Fibroblast of skin of scalp (primary cell): ENCODE measurements around the gene ARF4. TPM values are rescaled to one million over a fixed set of nuclear protein-coding genes. Genes with fewer than 3 reads are reported as not detected.
"Not testable (repeated sequence)": the region's sequence is repeated elsewhere in the genome, so short reads cannot be mapped to it uniquely, and the experiment has no call there.

ENCODE experiments used
- DNase-seq: peaks from one replicate; pipeline ENCODE4 v3.0.0-alpha.2; 2013
- polyA plus RNA-seq, 2 experiments: library from polyadenylated mRNA; unstranded; fragments of 120-200 nt; gene quantifications; one replicate each; pipeline ENCODE4 v1.2.1, GENCODE V29; 2013; ENCODE audit not compliant: insufficient read length in 2 of 2

ARF4 gene
- 540 TPM for polyA plus RNA-seq (2013, experiment 1 of 2; ENCODE audit: insufficient read length)
- polyA plus RNA-seq (2013, experiment 2 of 2; ENCODE audit: insufficient read length), result 602 TPM

- DNase-seq, result peak; percentile 100
Measured at GRCh38 chr3:57597127-57597923, at the start of gene ARF4. ARF4 (minus strand) TSS chr3:57597344; CDS start chr3:57597140, 204 bp downstream.

- peak; percentile 44 for DNase-seq
Measured at GRCh38 chr3:57646723-57647122, 49.6 kb upstream of the ARF4 start.

- no peak for DNase-seq
Measured at GRCh38 chr3:57644740-57645139, 47.6 kb upstream of the ARF4 start.

GRCh38 chr3:57637391-57637790 lies 40.2 kb upstream of the ARF4 start:
- DNase-seq, result no peak

DNA sequence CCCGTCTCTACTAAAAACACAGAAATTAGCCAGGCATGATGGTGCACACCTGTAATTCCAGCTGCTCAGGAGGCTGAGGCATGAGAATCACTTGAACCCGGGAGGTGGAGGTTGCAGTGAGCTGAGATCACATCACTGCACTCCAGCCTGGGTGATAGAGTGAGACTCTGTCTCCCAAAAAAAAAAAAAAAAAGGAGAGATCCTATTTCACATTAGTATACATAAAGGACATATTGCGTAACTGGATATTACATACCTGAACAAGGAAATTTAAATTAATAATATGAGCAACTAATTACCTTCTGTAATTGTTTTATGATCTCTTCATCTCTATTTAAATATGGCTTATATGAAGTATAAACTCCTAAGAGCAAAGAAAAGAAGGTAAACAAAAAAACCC lies 37.1 kb upstream of the ARF4 start:
- DNase-seq, result not testable (repeated sequence)

DNA sequence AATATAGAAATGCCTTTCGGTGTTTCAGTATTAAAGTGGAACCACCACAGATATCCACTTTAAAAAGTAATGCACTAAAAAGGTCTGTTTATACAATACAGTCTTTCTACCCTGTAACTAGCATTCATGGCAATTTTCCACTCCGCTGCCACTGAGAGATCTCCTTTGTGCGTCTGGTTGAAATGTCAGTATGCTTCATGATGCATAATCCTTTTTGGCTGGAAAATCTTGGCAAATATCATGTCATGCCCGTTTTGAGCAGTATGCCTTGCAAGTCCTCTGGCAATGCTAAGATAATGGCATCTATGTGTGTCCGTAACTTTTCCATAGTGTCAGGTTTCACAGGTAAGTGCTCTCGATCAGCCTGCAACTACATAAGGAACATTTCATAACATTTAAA lies 30.8 kb upstream of the ARF4 start:
- no peak for DNase-seq

GRCh38 chr3:57624801-57625200 lies 27.7 kb upstream of the ARF4 start:
- no peak for DNase-seq

DNA sequence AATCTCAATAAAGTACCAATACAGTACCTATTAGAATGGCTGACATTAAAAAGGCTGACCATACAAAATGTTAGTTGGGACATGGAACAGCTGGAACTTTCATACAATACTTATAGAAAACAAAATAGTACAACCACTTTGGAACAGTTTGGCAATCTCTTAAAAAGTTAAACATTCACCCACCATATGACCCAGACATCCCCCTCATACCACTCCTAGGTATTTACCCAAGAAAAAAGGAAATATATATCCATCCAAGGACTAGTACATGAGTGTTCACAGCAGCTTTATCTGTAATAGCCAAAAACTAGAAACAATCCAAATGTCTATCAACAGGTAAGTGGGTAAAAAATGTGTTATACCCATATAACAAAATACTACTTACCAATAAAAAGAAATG lies 25.2 kb upstream of the ARF4 start:
- DNase-seq, result no peak

GRCh38 chr3:57617739-57618138 lies 20.6 kb upstream of the ARF4 start:
- DNase-seq, result no peak

DNA sequence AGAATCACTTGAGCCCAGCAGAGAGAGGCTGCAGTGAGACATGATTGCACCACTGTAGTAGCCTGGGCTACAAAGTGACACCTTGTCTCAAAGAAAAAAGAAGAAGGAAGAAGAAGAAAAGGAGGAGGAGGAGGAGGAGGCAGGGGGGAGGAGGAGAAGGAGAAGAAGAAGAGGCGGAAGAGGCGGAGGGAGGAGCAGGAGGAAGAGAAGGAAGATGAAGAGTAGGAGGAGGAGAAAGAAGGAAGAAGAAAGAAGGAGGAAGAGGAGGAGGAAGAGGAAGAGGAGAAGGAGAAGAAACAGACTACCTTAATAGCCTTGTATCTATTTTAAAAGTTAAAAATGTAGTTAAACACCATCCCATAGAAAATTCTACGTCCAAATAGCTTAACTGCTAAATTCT lies 19.1 kb upstream of the ARF4 start:
- no peak for DNase-seq

GRCh38 chr3:57611870-57612269 lies 14.7 kb upstream of the ARF4 start:
- not testable (repeated sequence) for DNase-seq

GRCh38 chr3:57605683-57606082 lies 8.5 kb upstream of the ARF4 start:
- DNase-seq, result no peak

- no peak for DNase-seq
Measured at GRCh38 chr3:57604971-57605370, 7.8 kb upstream of the ARF4 start.

DNA sequence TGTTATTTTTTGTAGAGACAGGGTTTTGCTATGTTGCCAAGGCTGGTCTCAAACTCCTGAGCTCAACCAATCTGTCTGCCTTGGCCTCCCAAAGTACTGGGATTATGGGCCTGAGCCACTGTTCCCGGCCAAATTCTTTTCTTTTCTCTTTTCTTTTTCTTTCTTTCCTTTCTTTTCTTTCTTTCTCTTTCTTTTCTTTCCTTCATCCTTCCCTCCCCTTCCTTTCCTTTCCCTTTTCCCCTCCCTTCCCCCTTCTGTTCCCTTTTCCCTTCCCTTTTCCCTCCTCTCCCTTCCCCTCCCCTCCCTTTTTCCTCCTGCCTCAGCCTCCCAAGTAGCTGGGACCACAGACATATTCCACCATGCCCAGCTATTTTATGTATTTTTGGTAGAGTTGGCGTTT lies 3.1 kb upstream of the ARF4 start:
- DNase-seq, result no peak

DNA sequence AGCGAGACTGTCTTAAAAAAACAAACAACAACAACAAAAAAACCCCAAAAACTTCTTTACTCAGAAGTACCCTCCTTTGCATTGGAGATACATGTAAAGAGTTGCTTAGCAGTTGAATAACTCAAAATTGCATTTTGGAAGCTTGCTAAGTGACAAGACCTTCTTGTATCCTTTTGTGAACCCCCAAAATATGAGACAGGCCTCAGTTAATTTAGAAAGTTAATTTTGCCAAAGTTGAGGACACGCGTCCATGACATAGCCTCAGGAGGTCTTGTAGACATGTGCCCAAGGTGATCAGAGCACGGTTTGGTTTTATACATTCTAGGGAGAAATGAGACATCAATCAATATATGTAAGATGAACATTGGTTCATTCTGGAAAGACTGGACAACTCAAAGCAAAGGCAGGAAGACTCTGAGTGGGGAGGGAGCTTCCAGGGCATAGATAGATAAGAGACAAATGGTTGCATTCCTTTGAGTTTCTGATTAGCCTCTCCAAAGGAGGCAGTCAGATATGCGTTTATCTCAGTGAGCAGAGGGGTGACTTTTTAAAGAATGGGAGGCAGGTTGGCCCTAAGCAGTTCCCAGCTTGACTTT lies 1.7 kb upstream of the ARF4 start:
- no peak for DNase-seq

- peak; percentile 96 for DNase-seq
Measured at GRCh38 chr3:57596495-57597126, 533 bp downstream of the ARF4 start.

DNA sequence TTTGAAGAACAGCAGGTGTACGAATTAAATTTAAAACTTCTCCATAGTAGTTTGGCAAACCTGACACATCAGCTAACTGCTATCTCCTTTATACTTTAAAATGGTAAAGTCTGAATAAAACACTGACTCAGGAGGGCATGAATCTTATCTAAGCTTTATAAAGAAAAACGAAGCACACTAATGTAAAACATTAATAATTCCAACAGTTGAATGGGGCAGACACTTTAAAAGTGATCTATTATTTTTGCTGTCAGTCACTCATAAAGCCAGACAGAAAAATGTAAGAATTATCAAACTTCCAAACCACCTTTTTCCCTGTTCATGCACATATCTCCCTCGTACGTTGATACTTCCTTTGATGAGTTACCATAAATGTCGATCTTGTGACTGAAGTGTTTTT lies 2.6 kb downstream of the ARF4 start:
- no peak for DNase-seq

DNA sequence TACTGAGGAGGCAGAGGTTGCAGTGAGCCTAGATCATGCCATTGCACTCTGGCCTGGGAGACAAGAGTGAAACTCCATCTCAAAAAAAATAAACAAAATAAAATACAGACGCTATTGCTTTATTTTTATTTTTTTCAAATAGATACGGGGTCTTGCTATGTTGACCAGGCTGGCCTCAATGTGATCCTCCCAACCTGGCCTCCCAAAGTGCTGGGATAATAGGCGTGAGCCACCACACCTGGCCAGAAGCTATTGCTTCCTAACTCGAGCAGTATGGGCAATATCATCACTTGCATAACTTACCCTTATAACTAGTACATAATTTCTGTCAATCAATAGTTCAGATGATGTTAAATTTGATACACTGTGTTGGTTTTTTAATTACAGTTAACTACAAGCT lies 3.0 kb downstream of the ARF4 start:
- no peak for DNase-seq

GRCh38 chr3:57592306-57592705 lies 4.8 kb downstream of the ARF4 start:
- DNase-seq, result no peak

DNA sequence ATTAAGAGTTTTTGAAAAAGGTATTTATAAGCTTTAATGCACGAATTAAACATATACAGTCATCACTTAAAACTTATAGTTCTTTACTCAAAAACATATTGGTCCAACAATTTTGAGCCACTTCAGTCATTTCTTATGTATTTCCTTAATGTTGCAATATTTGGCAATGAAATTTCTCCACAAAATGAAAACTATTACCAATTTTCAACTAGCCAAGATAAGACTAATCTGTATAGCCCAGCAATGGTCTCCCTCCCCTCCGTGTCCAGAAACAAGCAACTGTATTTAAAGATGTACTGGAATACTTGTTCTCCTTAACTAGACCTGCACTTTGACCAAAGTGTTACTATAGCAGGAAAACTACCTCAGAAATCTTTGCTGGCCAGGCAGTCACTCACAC lies 9.2 kb downstream of the ARF4 start:
- no peak for DNase-seq

GRCh38 chr3:57586778-57587177 lies 10.4 kb downstream of the ARF4 start:
- no peak for DNase-seq

DNA sequence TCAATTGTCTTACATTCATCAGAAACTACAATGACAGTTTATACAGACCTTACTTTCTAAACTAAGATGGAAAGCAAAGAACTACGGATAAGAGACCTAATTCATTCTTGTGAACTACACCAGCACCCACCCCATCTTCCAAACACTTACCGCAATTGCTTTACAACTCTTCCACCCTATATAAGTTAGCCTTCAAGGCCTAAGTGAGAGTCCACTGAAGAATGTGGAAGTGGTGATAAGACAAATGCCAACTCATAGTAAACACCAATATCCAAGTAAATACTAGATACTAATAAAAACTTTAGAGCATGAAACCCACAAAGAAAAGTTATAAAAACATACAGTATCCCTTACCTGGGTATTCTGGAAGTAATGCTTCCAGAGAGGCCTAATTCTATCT lies 13.6 kb downstream of the ARF4 start:
- DNase-seq, result no peak

DNA sequence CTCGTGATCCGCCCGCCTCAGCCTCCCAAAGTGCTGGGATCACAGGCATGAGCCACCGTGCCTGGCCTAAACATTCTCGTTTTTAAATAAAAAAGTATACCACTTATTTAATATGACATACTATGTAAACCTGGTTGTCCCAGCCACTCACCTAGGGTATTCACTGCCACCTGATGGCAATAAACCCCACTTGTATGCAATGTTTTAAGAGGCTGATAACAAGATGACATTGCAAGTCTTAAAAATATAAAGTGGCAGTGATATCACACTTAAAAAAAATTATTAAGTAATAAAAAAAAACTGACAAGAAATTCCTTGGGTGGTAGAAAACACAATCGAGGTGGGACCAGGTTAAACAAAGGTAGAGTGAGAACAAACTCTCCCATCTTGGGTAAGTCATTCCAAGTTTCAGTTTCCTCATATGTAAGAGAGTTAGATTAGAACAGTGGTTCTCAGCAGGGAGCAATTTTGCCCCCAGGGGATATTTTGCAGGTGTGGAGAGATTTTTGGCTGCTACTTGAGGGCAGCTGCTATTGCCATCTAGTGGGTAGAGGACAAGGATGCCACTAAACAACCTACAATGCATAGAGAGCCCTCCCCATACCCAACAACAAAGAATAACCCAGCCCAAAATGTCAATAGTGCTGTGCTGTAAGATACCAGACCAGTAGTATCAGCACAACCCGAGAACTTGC lies 14.5 kb downstream of the ARF4 start:
- DNase-seq, result no peak
